NAMALWA (cell line): Measurements from ENCODE around the gene CDH4.

Experiments
- DNase-seq: peaks from one replicate; pipeline ENCODE4 v3.0.0-alpha.2; 2015; ENCODE audit warnings: low spot score

Gene CDH4

DNA sequence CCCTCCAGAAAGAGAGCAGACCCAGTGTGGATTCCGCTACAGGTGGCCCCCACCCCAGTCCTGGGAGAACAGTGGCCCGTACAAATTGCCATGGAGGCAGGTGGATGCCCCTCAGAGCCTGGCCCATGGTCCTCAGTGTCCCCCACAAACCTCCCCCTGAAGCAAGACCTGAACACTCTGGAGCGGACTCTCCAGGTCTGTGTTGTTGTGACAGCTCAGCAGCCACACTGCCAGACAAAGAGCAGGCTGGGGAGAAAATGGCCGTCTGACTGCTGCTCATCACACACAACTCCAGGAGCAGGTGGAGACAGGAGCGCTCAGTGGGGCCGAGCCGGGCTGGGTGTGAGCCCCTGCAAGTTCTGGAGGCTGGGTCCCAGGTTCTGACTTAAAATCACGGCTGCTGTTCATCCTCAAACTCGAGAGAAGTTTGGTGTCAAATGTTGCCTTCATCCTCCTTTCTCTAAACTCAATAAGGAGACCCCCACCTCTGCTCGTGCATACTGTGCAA is 241.8 kb downstream of the CDH4 start:
- no peak for DNase-seq

DNA sequence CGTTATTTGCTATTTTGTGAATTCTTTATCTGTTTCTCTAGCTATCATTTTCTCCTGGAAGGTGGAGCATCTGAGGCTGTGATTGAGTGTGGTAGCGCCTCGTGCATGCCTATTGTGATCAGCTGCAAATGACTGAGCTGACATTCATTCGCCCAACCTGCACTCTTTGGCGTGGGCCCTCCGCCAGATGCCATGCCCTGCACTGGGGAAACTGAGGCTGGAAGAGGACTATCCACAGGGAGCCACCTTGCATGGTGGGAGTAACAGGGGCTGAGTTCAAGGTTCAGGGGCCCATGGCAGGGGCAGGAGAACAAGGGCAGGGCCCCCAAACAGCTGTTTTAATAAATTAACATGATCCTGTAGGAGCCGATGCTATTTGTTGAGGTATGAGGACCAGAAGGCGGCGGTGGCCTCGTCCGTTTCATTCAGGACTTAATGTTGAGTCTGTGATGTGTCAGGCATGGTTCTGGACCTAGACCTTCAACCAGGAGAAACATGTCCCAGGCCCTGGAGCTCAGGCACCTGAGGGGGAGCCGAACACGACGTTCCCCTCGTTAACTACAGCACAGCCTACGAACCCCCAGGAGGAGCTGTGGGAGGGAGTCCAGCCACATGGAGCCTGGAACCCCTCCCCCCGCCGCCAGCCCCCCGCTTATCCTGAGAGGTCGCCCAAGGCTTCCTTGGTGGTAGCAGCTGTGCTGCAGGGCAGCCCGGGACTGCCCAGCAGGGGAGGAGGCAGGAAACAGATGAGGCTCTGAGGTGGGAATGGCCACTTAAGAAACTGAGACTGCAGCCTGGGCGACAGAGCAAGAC is 242.9 kb downstream of the CDH4 start:
- no peak for DNase-seq

DNA sequence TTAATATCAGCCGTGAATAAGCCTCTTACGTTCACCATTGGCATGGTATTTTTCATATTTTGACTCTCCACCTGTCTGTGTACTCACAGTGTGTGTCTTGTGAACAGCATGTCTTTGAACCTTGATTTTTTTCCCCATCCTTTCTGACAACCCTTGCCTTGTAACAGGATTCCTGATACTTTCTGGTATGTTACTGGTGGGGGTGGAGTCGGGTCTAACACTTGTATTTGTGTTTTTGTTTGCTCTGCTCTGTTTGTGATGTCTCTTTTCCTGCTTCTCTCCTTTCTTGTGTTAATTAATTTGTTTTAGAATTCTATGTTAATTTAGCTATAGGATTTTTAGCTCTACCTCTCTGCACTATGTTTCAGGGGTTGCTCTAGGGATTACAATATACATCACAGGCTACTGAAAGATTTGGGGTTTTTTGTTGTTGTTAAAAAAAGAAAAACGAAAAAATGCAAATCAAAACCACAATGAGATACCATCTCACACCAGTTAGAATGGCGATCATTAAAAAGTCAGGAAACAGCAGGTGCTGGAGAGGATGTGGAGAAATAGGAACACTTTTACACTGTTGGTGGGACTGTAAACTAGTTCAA is 245.1 kb downstream of the CDH4 start:
- no peak for DNase-seq

DNA sequence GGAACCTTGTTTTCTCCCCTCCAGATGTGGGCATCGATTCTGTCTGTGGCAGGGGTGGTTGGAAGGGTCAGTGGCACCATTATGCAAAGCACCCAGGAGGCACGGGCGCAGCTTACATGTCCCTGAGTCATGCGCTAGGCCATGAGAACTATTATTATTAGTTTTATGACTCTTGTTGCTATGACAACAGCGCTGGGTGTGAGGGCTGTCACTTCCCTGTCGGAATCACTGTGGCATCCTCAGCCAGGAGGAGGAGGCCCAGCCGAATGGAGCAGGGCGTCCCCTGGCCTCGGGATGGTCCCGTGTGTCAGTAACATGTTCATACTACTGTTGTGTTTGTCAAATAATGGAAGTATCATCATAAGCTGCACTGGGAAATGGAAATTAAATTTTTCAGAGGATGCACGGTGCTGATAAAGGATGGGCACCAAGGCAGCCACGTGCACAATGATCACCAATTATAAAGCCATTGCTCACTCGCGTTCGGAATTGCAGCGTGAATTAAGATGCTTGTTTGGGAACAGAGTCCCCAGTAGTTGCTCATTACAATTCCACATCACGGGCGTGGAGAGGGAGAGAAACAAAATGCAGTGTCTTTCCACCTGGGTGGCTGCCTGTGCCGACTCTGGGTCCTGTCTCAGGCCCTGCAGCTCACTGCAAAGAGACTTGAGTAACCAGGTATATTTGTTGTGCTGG is 247.9 kb downstream of the CDH4 start:
- no peak for DNase-seq

DNA sequence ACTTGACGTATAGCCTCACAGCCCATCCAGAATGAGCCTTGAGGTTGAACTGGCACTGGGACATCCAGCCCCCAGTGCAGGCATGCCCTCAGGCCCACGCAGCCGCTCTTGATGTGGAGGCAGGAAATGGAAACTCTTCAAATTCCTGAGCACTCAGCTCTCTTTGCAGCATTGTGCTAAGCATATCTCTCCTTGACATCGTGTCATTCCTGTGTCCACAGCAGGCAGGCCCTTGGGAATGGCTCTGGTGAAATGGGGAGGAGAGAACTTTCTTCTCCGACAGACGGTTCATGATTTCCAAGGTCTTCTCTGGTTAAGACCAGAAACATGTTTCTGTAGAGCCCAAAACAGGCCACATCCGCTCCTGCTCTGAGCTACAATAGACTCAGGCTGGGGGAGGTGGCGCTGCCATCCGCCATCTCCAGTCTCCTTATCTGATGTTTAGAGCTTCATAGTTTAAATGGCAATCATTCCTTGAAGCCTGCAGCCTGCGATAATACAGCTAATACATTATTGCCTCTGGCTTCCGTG is 248.8 kb downstream of the CDH4 start:
- DNase-seq = no peak

DNA sequence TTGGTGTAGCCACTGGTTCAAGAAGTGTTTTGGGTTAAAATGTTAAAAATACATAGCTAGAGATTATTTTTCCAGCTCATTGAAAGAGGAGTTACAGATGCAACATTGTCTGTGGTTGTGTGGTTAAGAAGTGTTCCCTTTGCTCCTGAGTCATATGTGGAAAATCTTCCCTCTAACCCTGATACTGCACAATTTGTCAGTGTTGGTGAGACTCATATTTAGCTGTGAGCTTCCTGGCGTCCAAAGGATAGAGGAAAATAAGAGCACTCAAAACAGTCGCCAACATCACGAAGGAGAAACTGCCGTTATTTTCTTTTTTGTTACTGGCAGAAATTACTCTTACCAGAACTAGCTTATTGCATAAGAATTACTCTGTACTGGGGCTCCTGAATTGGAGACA is 250.4 kb downstream of the CDH4 start:
- DNase-seq = no peak

DNA sequence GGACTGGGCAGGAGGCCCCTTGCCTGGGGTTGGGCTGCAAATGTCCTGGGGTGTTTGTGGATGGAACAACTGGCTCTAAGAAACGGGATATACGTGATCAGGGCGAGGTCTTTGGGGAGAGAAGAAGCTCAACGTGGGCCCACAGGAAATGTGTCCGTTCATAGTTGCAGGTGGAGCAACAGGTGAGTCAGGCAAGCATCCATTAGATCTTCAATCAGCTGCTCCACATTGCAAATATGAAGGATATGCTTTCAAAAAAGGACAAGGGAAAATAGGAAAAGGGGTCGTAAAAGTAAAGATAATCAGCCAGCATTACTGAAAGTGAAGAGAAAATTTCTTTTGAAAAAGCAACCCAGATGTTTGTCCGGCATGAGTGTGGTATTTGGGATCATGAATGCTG is 251.0 kb downstream of the CDH4 start:
- DNase-seq = no peak

DNA sequence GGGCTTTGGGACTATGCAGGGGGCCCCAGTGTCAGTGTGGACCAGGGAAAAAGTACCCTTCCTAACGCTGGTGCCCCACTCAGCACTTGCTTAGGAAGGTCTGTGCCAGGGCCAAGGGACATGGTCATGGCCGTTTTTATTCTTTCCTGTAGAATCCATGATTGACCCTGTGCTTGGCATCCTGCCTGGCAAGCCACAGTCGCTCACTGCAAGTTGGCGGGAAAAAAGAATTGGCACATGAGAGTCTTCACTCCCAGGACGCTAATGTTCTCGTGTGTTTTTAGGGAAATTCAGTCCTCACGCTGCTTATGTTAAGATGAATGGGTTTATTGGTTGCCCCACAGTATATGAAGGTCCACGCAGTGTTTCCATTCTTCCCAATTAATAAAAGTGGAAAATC is 253.4 kb downstream of the CDH4 start:
- no peak for DNase-seq

DNA sequence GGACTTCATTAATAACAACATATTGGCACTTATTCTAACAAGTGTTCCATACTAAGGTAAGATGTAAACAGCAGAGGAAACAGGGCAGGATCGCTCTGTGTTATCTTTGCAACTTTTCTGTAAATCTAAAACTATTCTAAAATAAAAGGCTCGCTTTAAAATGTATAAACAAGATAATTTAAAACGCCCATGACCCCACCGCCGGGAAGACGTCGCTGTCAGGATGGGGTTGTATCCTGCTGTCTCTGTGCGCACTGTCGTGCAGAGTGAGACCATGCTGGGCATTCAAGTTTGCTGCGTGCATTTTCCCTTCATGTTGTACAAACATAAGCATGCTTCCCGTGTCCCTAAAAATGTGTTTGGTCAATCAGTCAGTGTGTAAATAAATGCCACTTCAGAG is 255.7 kb downstream of the CDH4 start:
- DNase-seq = no peak

DNA sequence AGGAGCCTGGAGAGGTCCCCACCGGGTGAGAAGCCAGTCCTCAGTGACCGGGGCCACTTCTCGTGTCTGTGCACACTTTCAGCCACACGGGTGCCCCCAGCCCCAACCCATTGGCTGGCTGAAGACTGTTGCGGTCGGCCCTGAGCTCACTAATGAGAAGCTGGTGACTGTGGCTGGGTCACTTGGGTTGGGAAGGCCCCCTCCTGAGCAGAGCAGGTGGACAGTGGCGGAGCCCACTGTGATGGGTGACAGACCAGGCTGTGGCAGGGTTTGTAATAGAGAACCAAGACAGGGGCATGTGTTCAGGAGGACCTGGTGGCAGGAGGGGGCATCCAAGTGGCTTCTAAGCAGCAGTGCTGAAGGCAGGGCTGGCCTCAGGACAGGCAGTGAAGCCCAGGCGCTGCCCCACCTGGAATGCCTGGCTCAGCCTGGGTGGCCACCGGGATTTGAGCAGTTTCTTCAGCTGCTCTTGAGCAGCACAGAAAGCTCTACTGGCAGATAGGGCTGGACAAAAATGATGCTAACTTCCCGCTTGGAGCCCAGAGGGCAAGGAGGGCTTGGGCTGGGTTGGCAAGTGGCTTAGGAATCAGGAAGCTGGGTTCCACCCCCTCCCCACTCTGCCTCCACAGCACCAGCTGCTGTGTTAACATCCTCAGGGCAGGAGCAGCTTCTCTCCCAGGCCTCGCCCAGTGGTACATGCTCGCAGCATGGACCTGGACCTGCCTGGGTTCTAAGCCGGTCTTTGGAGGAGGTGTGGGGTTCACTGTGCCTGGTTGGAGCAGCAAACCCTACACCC is 256.4 kb downstream of the CDH4 start:
- no peak for DNase-seq

DNA sequence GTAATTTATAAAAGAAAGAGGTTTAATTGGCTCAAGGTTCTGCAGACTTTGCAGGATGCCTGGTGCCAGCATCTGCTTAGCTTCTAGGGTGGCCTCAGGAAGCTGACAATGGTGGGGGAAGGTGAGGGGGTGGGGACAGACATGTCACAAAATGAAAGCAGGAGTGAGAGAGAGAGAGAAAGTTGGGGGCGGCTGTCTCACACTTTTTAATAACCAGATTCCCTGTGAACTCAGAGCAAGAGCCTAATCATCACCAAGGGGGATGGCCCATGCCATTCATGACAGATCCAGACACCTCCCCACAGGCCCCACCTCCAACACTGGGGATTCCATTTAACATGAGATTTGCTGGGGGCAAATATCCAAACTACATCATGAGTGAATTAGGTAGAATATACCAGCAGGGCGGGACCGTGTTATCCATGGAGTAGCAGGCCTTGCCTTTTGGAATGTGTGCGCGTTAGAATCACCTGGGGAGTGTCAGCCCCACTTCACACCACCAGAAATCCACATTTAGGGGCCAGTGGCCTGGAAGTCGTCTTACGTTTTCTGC is 258.8 kb downstream of the CDH4 start:
- DNase-seq = no peak

DNA sequence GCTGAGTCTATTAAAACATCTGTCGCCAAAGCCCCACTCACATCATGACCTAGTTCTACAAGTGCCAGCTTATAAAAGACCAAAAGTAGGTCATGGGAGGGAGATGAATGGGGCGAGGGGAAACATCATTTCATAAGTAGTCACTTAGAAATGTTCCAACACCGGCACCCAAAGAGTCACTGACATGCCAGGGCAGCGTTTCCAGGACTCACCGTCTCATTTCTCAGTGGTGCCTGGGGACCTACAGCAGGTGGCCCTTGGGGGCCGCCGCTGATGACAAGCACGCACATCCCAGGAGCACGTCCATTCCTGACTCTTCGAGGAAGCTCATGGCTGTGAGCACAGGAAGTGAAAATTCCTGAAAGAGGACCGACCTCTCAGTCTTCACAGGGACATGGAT is 260.4 kb downstream of the CDH4 start:
- DNase-seq = no peak

DNA sequence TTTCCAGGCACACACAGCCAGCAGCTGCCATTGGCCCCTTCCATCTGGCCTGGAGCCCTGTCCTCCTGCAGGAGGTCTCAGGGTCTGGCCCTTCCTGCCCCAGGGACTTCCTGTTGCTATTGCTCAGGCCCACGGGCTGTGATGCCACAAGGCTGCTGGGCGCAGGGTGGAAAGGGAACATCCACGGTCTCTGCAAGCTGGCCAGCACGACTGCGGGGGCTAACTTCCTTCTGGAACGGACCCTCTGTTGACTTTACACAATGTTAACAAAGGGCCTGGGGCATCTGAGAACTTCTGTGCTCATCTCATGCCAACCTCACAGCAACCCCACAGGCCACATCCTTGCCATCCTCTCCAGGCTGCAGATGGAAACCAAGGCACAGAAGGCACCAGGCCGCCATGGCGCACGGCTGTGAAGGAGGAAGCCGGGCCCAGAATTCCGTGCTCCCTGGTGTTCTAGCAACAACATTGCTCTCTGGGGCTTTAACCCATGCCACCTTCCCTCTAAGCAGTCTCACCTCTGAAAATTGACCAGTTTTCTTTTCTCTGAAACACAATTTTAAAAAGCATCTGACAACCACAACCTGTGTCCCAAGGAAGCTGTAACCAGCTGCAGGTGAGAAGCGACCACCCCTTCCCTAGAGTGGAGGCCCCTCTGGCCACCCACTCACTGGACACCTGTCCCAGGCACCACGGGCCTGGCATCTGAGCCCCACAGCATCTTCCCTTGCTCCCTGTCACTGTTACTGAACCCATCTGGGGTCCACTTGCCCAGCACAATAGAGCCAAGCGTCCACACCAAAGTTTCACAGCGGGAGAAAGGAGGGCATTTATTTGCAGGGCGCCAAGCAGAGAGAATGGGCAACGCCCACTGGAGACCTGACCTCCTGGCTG is 261.3 kb downstream of the CDH4 start:
- no peak for DNase-seq

DNA sequence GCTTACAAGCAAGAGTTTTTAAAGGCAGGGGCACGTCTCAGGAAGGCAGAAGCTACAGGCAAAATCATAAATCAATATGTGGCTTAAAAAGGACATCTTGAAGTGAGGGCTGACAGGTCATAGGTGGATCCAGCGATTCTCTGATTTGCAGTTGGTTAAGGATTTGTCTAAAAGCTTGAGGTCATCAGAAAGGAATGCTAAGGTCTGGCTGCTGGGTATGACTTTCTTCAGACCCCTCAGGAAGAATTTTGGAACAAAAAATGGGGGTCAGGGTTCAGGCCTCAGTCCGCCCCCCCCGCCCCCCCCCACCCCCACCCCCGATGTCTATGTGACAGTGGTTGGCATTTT is 261.9 kb downstream of the CDH4 start:
- DNase-seq = no peak

DNA sequence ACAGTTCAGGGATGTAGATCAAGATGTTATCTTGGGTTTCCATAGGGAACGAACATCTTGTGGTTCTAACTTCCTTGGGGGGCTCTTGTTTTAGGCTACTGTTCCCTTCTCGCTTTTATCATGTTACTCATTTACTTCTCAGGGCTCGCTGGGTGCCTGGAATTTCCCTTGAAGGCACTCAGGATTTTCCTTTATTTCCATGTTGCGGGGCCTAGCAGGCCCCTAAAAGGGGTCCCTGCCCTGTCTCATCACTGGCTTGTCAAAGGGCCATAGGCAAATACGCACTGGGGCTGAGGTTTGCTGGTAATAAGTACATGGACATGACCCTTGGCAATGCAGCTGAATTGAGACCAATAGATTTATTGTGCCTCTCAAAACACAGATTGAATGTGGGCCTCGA is 262.3 kb downstream of the CDH4 start:
- no peak for DNase-seq

DNA sequence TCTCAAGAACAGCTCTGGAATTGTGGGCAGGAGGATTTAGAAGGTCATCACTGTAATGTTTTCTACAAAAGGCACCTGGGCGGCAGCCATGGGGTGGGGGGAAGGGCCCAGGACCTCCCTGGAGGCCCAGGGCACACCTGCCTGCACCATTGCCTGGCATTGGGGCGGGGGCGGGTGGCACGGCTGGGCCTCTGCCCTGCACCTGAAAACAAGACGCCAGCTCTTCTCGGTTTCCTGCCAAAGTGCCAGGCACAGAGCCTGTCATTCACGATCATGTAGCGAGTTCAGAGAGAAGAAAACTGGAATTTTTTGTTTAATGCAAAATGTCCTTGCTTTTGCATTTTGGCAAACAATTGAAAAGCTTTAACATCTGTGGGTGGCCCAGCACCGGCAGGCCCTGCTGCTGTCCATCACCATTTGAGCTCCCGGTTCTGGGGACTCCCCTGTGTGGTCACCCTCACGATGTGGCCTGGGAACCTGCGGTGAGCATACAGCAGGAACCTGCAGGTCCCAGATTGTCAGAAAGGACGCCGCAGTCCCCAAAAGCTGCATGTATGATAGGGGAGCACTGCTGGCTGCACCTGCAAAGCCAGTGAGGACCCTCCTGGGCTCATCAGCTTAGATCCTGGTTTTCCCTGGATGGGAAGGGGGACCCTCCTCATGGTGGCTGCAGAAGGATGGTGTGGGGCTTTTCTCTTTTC is 262.9 kb downstream of the CDH4 start:
- no peak for DNase-seq

DNA sequence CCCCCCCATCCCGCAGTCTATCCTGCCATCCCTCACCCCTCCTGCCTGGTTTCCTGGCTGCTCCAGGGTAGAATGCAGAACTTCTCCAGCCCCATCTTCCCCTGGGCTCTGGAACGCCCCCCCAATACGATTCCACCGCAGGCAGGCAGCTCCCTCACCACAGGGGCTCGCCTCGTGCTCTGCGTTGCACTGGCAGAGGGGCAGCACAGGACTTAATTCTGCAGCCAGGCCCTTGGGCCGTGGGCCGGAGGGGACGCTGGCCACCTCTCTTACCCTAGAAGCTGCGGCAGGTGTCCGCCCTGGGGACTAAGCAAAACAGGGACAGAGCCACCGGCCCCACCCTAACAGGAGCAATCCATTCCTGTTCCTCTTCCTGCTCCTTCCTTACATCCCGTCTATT is 263.9 kb downstream of the CDH4 start:
- no peak for DNase-seq

DNA sequence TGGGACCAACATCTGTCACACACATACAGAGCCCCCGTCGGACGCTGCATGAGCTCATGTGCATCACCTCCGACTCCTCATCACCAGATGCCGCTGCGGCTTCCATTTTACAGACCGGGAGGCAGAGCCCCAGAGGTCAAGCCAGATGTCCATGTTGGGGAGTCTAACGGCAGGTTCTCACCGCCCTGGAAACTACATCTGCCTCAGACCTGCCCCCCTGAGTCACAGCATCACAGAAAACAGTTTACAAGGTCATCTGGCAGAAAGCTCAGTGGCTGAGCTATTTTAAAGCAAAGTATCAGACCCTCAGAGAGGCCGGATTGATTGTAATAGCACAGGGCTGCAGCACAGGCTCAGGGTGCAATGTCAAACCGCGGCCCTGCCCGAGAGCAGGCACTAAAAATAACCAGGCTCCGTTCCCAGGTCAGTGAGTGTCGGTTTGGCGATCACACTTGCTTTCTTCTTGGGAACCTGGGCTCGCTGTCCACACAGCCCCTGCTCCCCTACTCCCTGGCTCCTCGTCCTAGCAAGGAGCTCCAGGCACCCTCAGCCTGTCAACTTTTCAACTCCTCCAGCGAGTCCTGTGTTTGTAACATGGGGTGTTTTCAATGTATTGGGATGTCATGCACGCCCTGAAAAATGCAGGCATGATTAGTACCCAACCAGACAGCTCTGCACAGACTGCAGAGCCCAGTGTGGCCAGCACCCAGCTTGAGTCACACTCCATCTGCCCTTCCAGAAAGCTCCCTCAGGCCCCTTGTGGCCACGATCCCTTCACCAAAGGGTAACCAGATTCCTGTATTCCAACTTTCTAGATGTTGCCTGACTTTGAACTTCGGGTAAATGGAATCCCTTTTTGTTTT is 264.5 kb downstream of the CDH4 start:
- no peak for DNase-seq

DNA sequence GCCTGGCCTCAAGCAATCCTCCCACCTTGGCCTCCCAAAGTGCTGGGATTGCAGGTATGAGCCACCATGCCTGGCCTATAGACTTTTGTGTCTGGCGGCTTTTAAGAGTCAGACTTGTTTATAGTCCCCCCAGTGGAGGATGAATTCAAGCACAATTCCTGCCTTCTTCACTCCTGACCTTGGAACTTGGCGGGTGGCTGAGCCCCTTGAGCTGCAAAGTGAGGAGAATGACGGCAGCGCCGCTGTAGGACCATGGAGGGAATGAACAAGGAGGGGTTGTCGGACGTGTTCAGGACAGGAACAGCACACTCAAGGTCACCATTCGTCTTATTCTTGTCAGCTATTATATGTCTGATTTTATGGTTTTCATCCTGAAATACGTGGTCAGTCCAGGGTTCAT is 265.4 kb downstream of the CDH4 start:
- DNase-seq = no peak
